BE2C (cell line): ENCODE data around the gene ZSWIM7.
"Not testable (repeated sequence)": the region's sequence is repeated elsewhere in the genome, so short reads cannot be mapped to it uniquely, and the experiment has no call there.

Experiments used
- DNase-seq: peaks from one replicate; pipeline ENCODE4 v3.0.0-alpha.2; 2020
- H3K27me3 ChIP-seq: fragments of 250-450 bp; sonication (Bioruptor Pico); 2 replicates; pipeline ENCODE4 v1.5.1; 2020; ENCODE audit warnings: mild to moderate bottlenecking
- H3K36me3 ChIP-seq: fragments of 250-450 bp; sonication (Bioruptor Pico); 2 replicates; pipeline ENCODE4 v1.5.1; 2020; ENCODE audit warnings: mild to moderate bottlenecking
- H3K4me1 ChIP-seq: fragments of 250-450 bp; sonication (Bioruptor Pico); 2 replicates; pipeline ENCODE4 v1.5.1; 2020
- H3K4me3 ChIP-seq: 2 replicates; pipeline ENCODE4 v1.5.1; 2011; ENCODE audit warnings: low read depth, low read length
- H3K9me3 ChIP-seq: fragments of 250-450 bp; sonication (Bioruptor Pico); 2 replicates; pipeline ENCODE4 v1.5.1; 2020
- TF ChIP-seq, protein P1 (sequence below): IDR thresholded peaks from 2 replicates; pipeline ENCODE4 v1.5.1; 2012; ENCODE audit warnings: mild to moderate bottlenecking, low read depth, low read length

Gene ZSWIM7

DNA sequence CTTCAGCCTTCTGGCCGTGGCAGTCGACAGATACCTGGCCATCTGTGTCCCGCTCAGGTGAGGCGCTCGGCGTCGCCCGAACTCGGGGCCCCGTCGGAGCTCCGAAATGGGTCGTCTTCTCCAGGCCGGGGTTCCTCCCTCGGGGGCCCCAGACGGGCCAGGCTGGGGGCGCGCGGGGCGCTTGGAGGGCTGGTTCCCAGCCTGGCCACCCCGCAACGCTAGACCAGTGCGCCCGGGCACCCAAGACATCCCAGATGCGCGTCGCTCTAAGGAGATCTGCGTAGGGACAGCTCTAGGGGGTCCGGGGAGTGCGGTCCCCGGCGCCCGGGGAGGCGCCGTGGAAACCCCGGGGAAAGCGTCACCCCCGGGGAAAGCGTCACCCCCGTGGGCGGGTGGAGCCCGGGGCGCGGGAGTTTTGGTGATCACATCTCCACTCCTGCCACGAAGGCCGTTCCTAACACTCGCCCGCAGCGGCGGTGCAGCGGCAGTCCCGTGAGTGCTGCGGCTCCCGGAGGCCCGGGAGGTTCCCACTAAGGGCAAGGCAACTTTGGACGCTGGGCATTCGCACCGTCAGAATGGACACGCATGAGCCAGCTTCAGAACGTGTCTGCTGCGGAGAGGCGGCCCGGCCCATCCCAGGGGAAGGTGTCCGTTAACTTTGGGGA, 53.8 kb downstream of the ZSWIM7 start:
- Histone ChIP-seq H3K4me1 (no peaks in the 10 kb centered on the region), H3K9me3 (no peaks in the 10 kb centered on the region), H3K27me3 (no peaks in the 10 kb centered on the region; the same call in 1 of the 2 replicates), H3K4me3 (peak overlapping the region; percentile 53), H3K36me3 (no peaks in the 10 kb centered on the region)
- TF ChIP-seq, protein P1, sequence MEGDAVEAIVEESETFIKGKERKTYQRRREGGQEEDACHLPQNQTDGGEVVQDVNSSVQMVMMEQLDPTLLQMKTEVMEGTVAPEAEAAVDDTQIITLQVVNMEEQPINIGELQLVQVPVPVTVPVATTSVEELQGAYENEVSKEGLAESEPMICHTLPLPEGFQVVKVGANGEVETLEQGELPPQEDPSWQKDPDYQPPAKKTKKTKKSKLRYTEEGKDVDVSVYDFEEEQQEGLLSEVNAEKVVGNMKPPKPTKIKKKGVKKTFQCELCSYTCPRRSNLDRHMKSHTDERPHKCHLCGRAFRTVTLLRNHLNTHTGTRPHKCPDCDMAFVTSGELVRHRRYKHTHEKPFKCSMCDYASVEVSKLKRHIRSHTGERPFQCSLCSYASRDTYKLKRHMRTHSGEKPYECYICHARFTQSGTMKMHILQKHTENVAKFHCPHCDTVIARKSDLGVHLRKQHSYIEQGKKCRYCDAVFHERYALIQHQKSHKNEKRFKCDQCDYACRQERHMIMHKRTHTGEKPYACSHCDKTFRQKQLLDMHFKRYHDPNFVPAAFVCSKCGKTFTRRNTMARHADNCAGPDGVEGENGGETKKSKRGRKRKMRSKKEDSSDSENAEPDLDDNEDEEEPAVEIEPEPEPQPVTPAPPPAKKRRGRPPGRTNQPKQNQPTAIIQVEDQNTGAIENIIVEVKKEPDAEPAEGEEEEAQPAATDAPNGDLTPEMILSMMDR: no peak
- DNase-seq: no peak

GRCh38 chr17:15944759-15945526, 54.6 kb downstream of the ZSWIM7 start, which contains the start of gene ADORA2B:
Gene ADORA2B (plus strand): TSS chr17:15945130. CDS start chr17:15945249, 119 bp downstream.
- Histone ChIP-seq H3K9me3 (no peaks in the 10 kb centered on the region), H3K4me3 (peak within 1 kb of the TSS; percentile 53), H3K4me1 (no peaks in the 10 kb centered on the region), H3K27me3 (no peaks in the 10 kb centered on the region; the same call in 1 of the 2 replicates), H3K36me3 (no peaks in the 10 kb centered on the region)
- TF ChIP-seq, protein P1: peak; percentile 43
- peak; percentile 68 for DNase-seq

- Histone ChIP-seq H3K36me3 (no peaks in the 10 kb centered on the region), H3K4me3 (peak overlapping the region; percentile 53), H3K9me3 (no peaks in the 10 kb centered on the region), H3K4me1 (no peaks in the 10 kb centered on the region), H3K27me3 (no peaks in the 10 kb centered on the region; the same call in 1 of the 2 replicates)
- TF ChIP-seq, protein P1: no peak
- DNase-seq: no peak
These were observed 55.3 kb downstream of the ZSWIM7 start for GRCh38 chr17:15943971-15944758.

GRCh38 chr17:15942207-15942833, 57.2 kb downstream of the ZSWIM7 start:
- TF ChIP-seq, protein P1: no peak
- no peaks in the 10 kb centered on the region for H3K4me1 ChIP-seq
- H3K27me3 ChIP-seq: no peaks in the 10 kb centered on the region; the same call in 1 of the 2 replicates
- H3K9me3 ChIP-seq: no peaks in the 10 kb centered on the region
- no peak overlapping the region for H3K4me3 ChIP-seq
- DNase-seq: no peak
- no peaks in the 10 kb centered on the region for H3K36me3 ChIP-seq

DNA sequence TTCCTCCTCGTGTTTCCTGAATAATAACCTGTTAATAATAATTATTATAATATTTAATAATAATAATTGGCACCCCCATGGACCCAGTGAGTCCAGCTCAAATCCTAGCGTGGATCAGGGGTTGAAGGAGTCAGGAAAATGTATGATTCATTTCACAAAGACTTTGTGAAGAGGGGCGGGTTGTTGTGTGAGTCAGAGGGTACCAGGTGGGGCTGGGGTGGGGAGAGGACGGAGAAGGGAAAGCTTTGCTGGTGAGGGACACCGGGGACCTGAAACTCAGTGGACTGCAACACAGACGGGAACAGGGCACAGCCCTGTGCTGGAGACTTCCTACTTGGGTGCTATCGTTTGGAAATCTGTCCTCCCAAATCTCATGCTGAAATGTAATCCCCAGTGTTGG, 57.7 kb downstream of the ZSWIM7 start:
- DNase-seq: no peak
- Histone ChIP-seq H3K4me1 (no peaks in the 10 kb centered on the region), H3K36me3 (no peaks in the 10 kb centered on the region), H3K9me3 (no peaks in the 10 kb centered on the region), H3K27me3 (no peaks in the 10 kb centered on the region; the same call in 1 of the 2 replicates), H3K4me3 (no peak overlapping the region)
- TF ChIP-seq, protein P1: no peak

DNA sequence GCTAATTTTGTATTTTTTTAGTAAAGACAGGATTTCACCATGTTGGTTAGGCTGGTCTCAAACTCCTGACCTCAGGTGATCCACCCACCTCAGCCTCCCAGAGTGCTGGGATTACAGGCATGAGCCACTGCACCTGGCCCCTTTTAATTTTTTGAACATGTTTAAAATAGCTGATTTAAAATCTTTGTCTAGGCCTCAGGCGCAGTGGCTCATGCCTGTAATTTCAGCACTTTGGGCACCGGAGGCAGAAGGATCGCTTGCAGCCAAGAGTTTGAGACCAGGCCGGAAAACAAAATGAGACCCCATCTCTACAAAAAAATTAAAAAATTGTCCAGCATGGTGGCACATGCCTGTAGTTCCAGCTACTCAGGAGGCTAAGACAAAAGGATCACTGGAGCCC, 63.0 kb downstream of the ZSWIM7 start:
- not testable (repeated sequence) for DNase-seq, H3K4me3 ChIP-seq, H3K4me1 ChIP-seq, H3K27me3 ChIP-seq, H3K9me3 ChIP-seq, H3K36me3 ChIP-seq
